Sigmoid colon (tissue), 4 donors: ENCODE data around the gene GABRE.

Experiments used
- CTCF ChIP-seq, 4 experiments: fragments of 450-650 bp in 3 of 4; fragments of 200-600 bp in 1 of 4; IDR thresholded peaks; one replicate each; pipeline ENCODE4 v1.5.1; 2016 to 2019; ENCODE audit warnings: antibody characterized with exemption in 4 of 4, mild to moderate bottlenecking in 3 of 4, moderate library complexity in 2 of 4
- EP300 ChIP-seq, 4 donors: sonication (generic); formaldehyde crosslinking; IDR thresholded peaks; one replicate each; pipeline ENCODE4 v1.6.1; 2017; ENCODE audit warnings: antibody characterized with exemption in 4 of 4
- POLR2A ChIP-seq, 2 donors: fragments of 450-650 bp; IDR thresholded peaks; one replicate each; pipeline ENCODE4 v1.6.1; 2016; ENCODE audit warnings: antibody characterized with exemption in 2 of 2, mild to moderate bottlenecking in 2 of 2, moderate library complexity in 2 of 2
- POLR2AphosphoS5 ChIP-seq, 4 donors: sonication (generic); formaldehyde crosslinking; IDR thresholded peaks; one replicate each; pipeline ENCODE4 v1.6.1; 2017; ENCODE audit warnings: antibody characterized with exemption in 4 of 4

DNA sequence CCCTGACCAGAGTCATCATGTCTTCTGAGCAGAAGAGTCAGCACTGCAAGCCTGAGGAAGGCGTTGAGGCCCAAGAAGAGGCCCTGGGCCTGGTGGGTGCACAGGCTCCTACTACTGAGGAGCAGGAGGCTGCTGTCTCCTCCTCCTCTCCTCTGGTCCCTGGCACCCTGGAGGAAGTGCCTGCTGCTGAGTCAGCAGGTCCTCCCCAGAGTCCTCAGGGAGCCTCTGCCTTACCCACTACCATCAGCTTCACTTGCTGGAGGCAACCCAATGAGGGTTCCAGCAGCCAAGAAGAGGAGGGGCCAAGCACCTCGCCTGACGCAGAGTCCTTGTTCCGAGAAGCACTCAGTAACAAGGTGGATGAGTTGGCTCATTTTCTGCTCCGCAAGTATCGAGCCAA is 50.8 kb downstream of the GABRE start:
- TF ChIP-seq CTCF (IDR thresholded peaks at IDR 0.05) (no peak), EP300 (IDR thresholded peaks at IDR 0.05) (no peak), POLR2A (IDR thresholded peaks at IDR 0.05) (no peak), POLR2AphosphoS5 (IDR thresholded peaks at IDR 0.05) (no peak)
